ENCODE results near the gene NUDT17.

The NUDT17 gene

DNA sequence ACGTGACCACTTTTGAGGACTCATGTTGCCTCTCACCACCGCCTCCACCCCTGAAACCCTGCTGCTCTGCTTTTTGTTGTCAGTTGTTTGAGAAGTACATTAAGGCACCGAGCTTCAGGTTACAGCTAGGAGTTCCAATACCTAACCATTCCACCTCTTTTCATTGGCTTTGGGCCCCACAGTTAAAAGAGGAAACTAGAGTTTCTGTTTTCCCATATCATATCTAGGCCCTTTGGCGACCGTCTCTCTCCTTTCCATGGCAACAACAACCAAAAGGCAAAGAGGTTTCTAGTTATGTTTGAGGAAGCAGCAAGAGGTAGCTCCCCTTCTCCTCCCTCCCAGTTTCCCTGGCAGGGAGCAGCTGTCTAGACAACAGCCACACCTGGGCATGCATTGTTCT, 34.3 kb downstream of the NUDT17 start:
- TF ChIP-seq, protein P1, sequence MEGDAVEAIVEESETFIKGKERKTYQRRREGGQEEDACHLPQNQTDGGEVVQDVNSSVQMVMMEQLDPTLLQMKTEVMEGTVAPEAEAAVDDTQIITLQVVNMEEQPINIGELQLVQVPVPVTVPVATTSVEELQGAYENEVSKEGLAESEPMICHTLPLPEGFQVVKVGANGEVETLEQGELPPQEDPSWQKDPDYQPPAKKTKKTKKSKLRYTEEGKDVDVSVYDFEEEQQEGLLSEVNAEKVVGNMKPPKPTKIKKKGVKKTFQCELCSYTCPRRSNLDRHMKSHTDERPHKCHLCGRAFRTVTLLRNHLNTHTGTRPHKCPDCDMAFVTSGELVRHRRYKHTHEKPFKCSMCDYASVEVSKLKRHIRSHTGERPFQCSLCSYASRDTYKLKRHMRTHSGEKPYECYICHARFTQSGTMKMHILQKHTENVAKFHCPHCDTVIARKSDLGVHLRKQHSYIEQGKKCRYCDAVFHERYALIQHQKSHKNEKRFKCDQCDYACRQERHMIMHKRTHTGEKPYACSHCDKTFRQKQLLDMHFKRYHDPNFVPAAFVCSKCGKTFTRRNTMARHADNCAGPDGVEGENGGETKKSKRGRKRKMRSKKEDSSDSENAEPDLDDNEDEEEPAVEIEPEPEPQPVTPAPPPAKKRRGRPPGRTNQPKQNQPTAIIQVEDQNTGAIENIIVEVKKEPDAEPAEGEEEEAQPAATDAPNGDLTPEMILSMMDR (IDR thresholded peaks at IDR 0.05; ENCODE audit: insufficient read depth, low read length, poor library complexity, severe bottlenecking) = no peak
- Histone ChIP-seq H3K36me3 (ENCODE audit: control insufficient read depth, insufficient read depth, low read length) (no peaks in the 10 kb centered on the region), H3K4me3 (replicated peaks; ENCODE audit: low read depth, low read length) (no peak overlapping the region), H3K27me3 (replicated peaks; ENCODE audit: control insufficient read depth, insufficient read depth, low read length) (no peaks in the 10 kb centered on the region; the same call in 1 of the 2 replicates)
- no peak for DNase-seq (ENCODE audit: extremely low read depth, insufficient read length)

- H3K4me3 ChIP-seq (replicated peaks; ENCODE audit: low read depth, low read length) = no peak overlapping the region
- H3K36me3 ChIP-seq (ENCODE audit: control insufficient read depth, insufficient read depth, low read length) = no peaks in the 10 kb centered on the region
- TF ChIP-seq, protein P1 (IDR thresholded peaks at IDR 0.05; ENCODE audit: insufficient read depth, low read length, poor library complexity, severe bottlenecking) = no peak
- peaks cover 1% of the 10 kb centered on the region for H3K27me3 ChIP-seq (replicated peaks; ENCODE audit: control insufficient read depth, insufficient read depth, low read length)
- DNase-seq (ENCODE audit: extremely low read depth, insufficient read length) = no peak
Measured at GRCh38 chr1:145884675-145885074, 39.2 kb downstream of the NUDT17 start.

- TF ChIP-seq, protein P1 (IDR thresholded peaks at IDR 0.05; ENCODE audit: insufficient read depth, low read length, poor library complexity, severe bottlenecking) = no peak
- H3K4me3 ChIP-seq (replicated peaks; ENCODE audit: low read depth, low read length) = peak within 1 kb of the TSS; percentile 69
- peaks cover 1% of the 10 kb centered on the region for H3K27me3 ChIP-seq (replicated peaks; ENCODE audit: control insufficient read depth, insufficient read depth, low read length)
- H3K36me3 ChIP-seq (ENCODE audit: control insufficient read depth, insufficient read depth, low read length) = no peaks in the 10 kb centered on the region
- peak; percentile 81 for DNase-seq (ENCODE audit: extremely low read depth, insufficient read length)
Measured at GRCh38 chr1:145885738-145886287, 40.4 kb downstream of the NUDT17 start, which contains the start of gene ANKRD35. ANKRD35 (minus strand) TSS chr1:145885866; CDS start chr1:145885758, 108 bp downstream.

DNA sequence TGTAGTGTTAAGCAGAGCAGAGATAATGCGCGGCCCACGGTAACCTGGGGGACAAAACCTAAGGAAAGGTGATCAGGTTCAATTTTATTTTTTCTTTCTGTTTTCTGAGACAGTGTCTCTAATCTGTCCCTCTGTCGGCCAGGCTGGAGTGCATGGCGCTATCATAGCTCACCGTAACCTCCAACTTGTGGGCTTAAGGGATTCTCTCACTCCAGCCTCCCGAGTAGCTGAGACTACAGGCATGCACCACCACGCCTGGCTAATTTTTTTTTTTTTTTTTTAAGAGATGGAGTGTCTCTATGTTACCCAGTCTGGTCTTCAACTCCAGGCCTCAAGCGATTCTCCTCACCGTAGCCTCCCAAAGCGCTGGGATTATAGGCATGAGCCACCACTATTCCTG, 41.0 kb downstream of the NUDT17 start:
- no peak for DNase-seq (ENCODE audit: extremely low read depth, insufficient read length)
- H3K36me3 ChIP-seq (ENCODE audit: control insufficient read depth, insufficient read depth, low read length) = no peaks in the 10 kb centered on the region
- H3K4me3 ChIP-seq (replicated peaks; ENCODE audit: low read depth, low read length) = peak overlapping the region; percentile 69
- H3K27me3 ChIP-seq (replicated peaks; ENCODE audit: control insufficient read depth, insufficient read depth, low read length) = peaks cover 1% of the 10 kb centered on the region
- TF ChIP-seq, protein P1 (IDR thresholded peaks at IDR 0.05; ENCODE audit: insufficient read depth, low read length, poor library complexity, severe bottlenecking) = no peak

DNA sequence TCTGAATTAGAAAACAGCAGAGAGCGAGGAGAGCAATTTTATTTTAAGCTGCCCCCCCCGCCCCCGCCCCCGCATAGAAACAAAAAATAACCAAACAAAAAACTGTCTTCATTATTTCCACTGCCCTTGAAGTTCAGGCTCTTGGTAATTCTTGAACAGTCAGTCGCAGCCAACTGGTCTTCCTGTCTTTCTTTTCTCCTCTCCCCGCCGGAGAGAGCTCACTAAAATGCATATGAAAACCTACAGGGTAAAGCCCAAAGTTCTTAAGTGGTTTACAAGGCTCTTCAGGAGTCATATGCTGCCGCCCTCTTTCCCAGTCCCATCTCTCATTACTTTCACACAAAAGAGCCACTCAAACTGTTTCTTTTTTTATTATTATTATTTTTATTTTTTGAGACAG, 41.4 kb downstream of the NUDT17 start:
- DNase-seq (ENCODE audit: extremely low read depth, insufficient read length) = no peak
- Histone ChIP-seq H3K36me3 (ENCODE audit: control insufficient read depth, insufficient read depth, low read length) (no peaks in the 10 kb centered on the region), H3K27me3 (replicated peaks; ENCODE audit: control insufficient read depth, insufficient read depth, low read length) (peaks cover 1% of the 10 kb centered on the region), H3K4me3 (replicated peaks; ENCODE audit: low read depth, low read length) (no peak overlapping the region)
- TF ChIP-seq, protein P1 (IDR thresholded peaks at IDR 0.05; ENCODE audit: insufficient read depth, low read length, poor library complexity, severe bottlenecking) = no peak

- TF ChIP-seq, protein P1 (IDR thresholded peaks at IDR 0.05; ENCODE audit: insufficient read depth, low read length, poor library complexity, severe bottlenecking) = no peak
- no peak overlapping the region for H3K4me3 ChIP-seq (replicated peaks; ENCODE audit: low read depth, low read length)
- H3K27me3 ChIP-seq (replicated peaks; ENCODE audit: control insufficient read depth, insufficient read depth, low read length) = peaks cover 1% of the 10 kb centered on the region
- H3K36me3 ChIP-seq (ENCODE audit: control insufficient read depth, insufficient read depth, low read length) = no peaks in the 10 kb centered on the region
- DNase-seq (ENCODE audit: extremely low read depth, insufficient read length) = no peak
Measured at GRCh38 chr1:145887631-145888030, 42.2 kb downstream of the NUDT17 start.
